Stomach (tissue), 4 donors: Measurements from ENCODE around the gene CNTN5.

Experiments
- CTCF ChIP-seq, 7 experiments: fragments of 450-650 bp in 4 of 7; fragments of 200-600 bp in 3 of 7; sonication (generic) in 3 of 7; IDR thresholded peaks; one replicate each; pipeline ENCODE4 v1.5.1; 2016 to 2019; ENCODE audit warnings: antibody characterized with exemption in 7 of 7, control low read depth in 2 of 7, mild to moderate bottlenecking in 1 of 7
- EP300 ChIP-seq: sonication (generic); formaldehyde crosslinking; IDR thresholded peaks from one replicate; pipeline ENCODE4 v1.6.1; 2017; ENCODE audit warnings: antibody characterized with exemption
- POLR2A ChIP-seq, 4 donors: fragments of 450-650 bp; IDR thresholded peaks; one replicate each; pipeline ENCODE4 v1.6.1; 2016; ENCODE audit warnings: antibody characterized with exemption in 4 of 4, control low read depth in 2 of 4, mild to moderate bottlenecking in 1 of 4, moderate library complexity in 1 of 4
- POLR2AphosphoS5 ChIP-seq, 3 donors: sonication (generic); formaldehyde crosslinking; IDR thresholded peaks; one replicate each; pipeline ENCODE4 v1.6.1; 2016; ENCODE audit warnings: antibody characterized with exemption in 3 of 3

- TF ChIP-seq EP300 = no peak
- no peak for TF ChIP-seq POLR2A (IDR thresholded peaks at IDR 0.05)
- TF ChIP-seq CTCF (IDR thresholded peaks at IDR 0.05) = no peak
- TF ChIP-seq POLR2AphosphoS5 (IDR thresholded peaks at IDR 0.05) = no peak
Observed at GRCh38 chr11:99489581-99489980, 468.8 kb downstream of the CNTN5 start.
